ENCODE results near the gene ENTPD1. TPM values are rescaled to one million over a fixed set of nuclear protein-coding genes. Genes with fewer than 3 reads are reported as not detected.

Gene ENTPD1
- total RNA-seq, 1 experiment from 2014 or later, result not detected

GRCh38 chr10:95788830-95789229 lies 32.9 kb downstream of the ENTPD1 start:
- intact Hi-C loops (cut with micrococcal nuclease), result no loop called here
- Mint-ChIP-seq H3K4me3 (ENCODE audit: unreplicated experiment) (no peak overlapping the region), H3K27ac (ENCODE audit: low read depth, unreplicated experiment) (no peak overlapping the region), H3K4me1 (ENCODE audit: insufficient read depth, unreplicated experiment) (peaks cover 5% of the 10 kb centered on the region), H3K27me3 (ENCODE audit: insufficient read depth, unreplicated experiment) (no peaks in the 10 kb centered on the region), H3K9me3 (ENCODE audit: unreplicated experiment) (no peaks in the 10 kb centered on the region), H3K36me3 (ENCODE audit: insufficient read depth, unreplicated experiment) (no peaks in the 10 kb centered on the region)
- CTCF ChIA-PET, result no interaction called here
- POLR2A ChIA-PET, result no interaction called here
- TF ChIP-seq, protein P1, sequence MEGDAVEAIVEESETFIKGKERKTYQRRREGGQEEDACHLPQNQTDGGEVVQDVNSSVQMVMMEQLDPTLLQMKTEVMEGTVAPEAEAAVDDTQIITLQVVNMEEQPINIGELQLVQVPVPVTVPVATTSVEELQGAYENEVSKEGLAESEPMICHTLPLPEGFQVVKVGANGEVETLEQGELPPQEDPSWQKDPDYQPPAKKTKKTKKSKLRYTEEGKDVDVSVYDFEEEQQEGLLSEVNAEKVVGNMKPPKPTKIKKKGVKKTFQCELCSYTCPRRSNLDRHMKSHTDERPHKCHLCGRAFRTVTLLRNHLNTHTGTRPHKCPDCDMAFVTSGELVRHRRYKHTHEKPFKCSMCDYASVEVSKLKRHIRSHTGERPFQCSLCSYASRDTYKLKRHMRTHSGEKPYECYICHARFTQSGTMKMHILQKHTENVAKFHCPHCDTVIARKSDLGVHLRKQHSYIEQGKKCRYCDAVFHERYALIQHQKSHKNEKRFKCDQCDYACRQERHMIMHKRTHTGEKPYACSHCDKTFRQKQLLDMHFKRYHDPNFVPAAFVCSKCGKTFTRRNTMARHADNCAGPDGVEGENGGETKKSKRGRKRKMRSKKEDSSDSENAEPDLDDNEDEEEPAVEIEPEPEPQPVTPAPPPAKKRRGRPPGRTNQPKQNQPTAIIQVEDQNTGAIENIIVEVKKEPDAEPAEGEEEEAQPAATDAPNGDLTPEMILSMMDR (IDR thresholded peaks at IDR 0.05; ENCODE audit: unreplicated experiment), result no peak
- BruUV-seq (replicated peaks), result no TSS peak
- peak; percentile 8 for DNase-seq (ENCODE audit: unreplicated experiment)

DNA sequence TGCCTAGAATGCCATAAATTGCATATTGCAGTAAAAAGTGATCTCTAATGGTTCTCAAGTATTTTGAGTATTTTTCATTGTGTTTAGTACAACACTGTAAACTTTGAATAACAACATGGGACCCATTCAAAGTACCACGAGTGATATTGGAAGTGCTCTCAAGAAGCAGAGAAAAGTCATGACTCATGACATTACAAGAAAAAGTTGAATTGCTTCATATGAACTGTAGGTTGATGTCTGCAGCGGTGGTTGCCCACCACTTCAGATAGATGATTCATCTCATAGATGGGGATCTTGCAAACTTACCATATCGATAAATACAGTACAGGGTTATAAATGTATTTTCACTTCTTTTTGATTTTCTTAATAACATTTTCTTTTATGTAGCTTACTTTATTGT lies 33.9 kb downstream of the ENTPD1 start:
- POLR2A ChIA-PET, result no interaction called here
- intact Hi-C loops (cut with micrococcal nuclease), result no loop called here
- TF ChIP-seq, protein P1 (IDR thresholded peaks at IDR 0.05; ENCODE audit: unreplicated experiment), result no peak
- no peak overlapping the region for H3K27ac Mint-ChIP-seq (ENCODE audit: low read depth, unreplicated experiment)
- no TSS peak for BruUV-seq (replicated peaks)
- CTCF ChIA-PET, result no interaction called here
- DNase-seq (ENCODE audit: unreplicated experiment), result peak; percentile 16
- no peak overlapping the region for H3K4me3 Mint-ChIP-seq (ENCODE audit: unreplicated experiment)
- H3K27me3 Mint-ChIP-seq (ENCODE audit: insufficient read depth, unreplicated experiment), result no peaks in the 10 kb centered on the region
- no peaks in the 10 kb centered on the region for H3K36me3 Mint-ChIP-seq (ENCODE audit: insufficient read depth, unreplicated experiment)
- H3K9me3 Mint-ChIP-seq (ENCODE audit: unreplicated experiment), result no peaks in the 10 kb centered on the region
- peaks cover 5% of the 10 kb centered on the region for H3K4me1 Mint-ChIP-seq (ENCODE audit: insufficient read depth, unreplicated experiment)

GRCh38 chr10:95790982-95791381 lies 35.0 kb downstream of the ENTPD1 start:
- no peak overlapping the region for H3K27ac Mint-ChIP-seq (ENCODE audit: low read depth, unreplicated experiment)
- H3K27me3 Mint-ChIP-seq (ENCODE audit: insufficient read depth, unreplicated experiment), result no peaks in the 10 kb centered on the region
- CTCF ChIA-PET, result no interaction called here
- H3K36me3 Mint-ChIP-seq (ENCODE audit: insufficient read depth, unreplicated experiment), result no peaks in the 10 kb centered on the region
- TF ChIP-seq, protein P1 (IDR thresholded peaks at IDR 0.05; ENCODE audit: unreplicated experiment), result no peak
- intact Hi-C loops (cut with micrococcal nuclease), result no loop called here
- BruUV-seq (replicated peaks), result no TSS peak
- no peaks in the 10 kb centered on the region for H3K9me3 Mint-ChIP-seq (ENCODE audit: unreplicated experiment)
- POLR2A ChIA-PET, result no interaction called here
- peaks cover 5% of the 10 kb centered on the region for H3K4me1 Mint-ChIP-seq (ENCODE audit: insufficient read depth, unreplicated experiment)
- DNase-seq (ENCODE audit: unreplicated experiment), result no peak
- H3K4me3 Mint-ChIP-seq (ENCODE audit: unreplicated experiment), result no peak overlapping the region

DNA sequence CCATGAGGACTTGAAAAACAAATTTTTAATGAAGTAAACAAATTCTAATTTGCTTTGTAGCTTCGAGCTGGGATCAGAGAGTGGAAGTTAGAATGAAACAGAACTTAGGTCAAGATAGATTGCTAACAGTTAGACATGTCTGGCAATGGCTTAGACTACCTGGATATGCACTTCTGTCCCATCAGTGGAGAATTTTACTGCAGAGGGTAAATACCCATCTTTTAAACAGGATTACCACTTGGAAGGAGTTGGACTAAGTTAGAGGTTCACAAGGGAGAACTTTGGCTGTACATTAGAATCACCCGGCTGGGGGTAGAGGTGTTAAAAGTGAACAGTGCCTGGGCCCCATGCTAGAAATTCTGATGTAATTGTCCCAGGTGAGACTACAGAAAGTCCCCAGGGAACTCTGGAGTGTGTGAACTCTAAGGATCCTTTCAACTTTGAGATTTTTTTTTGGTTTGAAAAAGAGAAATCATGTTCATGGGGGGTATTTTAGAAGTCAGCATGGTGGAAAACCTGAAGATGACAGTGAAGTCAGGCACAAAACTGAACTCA lies 35.5 kb downstream of the ENTPD1 start:
- POLR2A ChIA-PET, result no interaction called here
- no peak overlapping the region for H3K27ac Mint-ChIP-seq (ENCODE audit: low read depth, unreplicated experiment)
- peaks cover 5% of the 10 kb centered on the region for H3K4me1 Mint-ChIP-seq (ENCODE audit: insufficient read depth, unreplicated experiment)
- H3K4me3 Mint-ChIP-seq (ENCODE audit: unreplicated experiment), result no peak overlapping the region
- H3K27me3 Mint-ChIP-seq (ENCODE audit: insufficient read depth, unreplicated experiment), result no peaks in the 10 kb centered on the region
- no peak for DNase-seq (ENCODE audit: unreplicated experiment)
- TF ChIP-seq, protein P1 (IDR thresholded peaks at IDR 0.05; ENCODE audit: unreplicated experiment), result no peak
- BruUV-seq (replicated peaks), result no TSS peak
- intact Hi-C loops (cut with micrococcal nuclease), result no loop called here
- H3K9me3 Mint-ChIP-seq (ENCODE audit: unreplicated experiment), result no peaks in the 10 kb centered on the region
- no peaks in the 10 kb centered on the region for H3K36me3 Mint-ChIP-seq (ENCODE audit: insufficient read depth, unreplicated experiment)
- CTCF ChIA-PET, result no interaction called here
